CD4-positive, alpha-beta T cell treated with Interleukin-17A for 1 hour (primary cell): ENCODE results near the gene LRRC37B.
"Not testable (repeated sequence)": the region's sequence is repeated elsewhere in the genome, so short reads cannot be mapped to it uniquely, and the experiment has no call there.

Experiments used
- DNase-seq: peaks from one replicate; pipeline ENCODE4 v3.0.0-alpha.2; 2020

The LRRC37B gene

DNA sequence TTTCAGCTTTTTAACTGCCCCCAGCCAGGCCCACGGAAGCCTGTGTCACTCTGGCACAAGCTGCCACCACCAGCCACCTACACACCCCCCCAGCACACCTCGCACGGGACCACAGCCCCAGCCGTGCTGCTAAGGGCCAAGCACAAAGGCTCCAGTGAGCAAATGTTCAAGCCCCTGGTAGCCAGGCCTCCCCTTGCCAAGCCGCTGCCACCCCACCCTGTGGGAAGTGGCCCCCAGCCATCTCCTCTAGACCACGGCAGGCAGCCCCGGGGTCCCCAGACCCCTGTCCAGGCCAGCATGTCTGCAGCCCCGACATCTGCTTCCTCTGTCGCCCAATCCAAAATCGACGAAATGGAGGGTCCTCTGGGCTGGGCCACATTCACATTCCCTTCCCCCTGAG lies 35.1 kb downstream of the LRRC37B start:
- DNase-seq = not testable (repeated sequence)

DNA sequence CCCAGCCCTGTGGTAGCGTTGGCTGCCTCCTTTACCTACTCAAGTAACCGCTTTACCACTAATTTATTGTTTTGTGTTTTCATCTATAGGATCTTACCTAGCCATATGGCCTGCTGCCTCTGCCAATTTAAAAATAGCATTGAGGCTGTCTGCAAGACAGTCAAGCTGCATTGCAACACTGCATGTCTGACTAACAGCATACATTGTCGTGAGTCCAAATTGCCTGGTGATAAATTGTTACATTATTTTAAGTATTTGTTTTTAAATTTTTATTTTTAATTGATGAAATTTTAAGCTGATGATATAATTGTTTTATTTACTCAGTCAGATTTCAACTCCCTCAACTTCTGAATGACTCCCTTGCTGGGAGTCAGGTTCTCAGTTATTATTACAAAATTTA lies 38.4 kb downstream of the LRRC37B start:
- not testable (repeated sequence) for DNase-seq

DNA sequence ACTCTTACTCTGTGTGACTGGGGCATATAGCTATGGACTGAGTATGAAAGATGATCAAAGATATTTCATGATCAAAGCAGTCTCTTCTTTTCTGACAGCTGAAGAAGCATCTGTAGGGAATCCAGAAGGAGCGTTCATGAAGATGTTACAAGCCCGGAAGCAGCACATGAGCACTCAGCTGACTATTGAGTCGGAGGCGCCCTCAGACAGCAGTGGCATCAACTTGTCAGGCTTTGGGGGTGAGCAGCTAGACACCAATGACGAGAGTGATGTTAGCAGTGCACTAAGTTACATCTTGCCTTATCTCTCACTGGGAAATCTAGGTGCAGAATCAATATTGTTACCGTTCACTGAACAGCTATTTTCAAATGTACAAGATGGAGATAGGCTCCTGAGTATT lies 40.5 kb downstream of the LRRC37B start:
- DNase-seq = not testable (repeated sequence)

DNA sequence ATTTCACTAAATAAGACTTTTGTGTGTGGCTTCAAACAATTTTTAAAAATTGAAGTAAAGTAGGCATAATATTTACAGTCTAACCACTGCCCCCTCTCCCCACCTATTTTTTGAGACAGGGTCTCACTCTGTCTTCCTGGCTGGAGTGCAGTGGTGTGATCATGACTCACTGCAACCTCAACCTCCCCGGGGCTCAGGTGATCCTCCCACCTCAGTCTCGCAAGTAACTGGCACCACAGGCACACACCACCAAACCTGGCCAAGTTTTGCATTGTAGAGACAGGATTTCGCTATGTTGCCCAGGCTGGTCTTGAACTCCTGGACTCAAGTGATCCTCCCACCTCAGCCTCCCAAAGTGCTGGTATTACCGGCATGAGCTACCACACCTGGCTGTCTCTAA lies 47.8 kb downstream of the LRRC37B start:
- not testable (repeated sequence) for DNase-seq

DNA sequence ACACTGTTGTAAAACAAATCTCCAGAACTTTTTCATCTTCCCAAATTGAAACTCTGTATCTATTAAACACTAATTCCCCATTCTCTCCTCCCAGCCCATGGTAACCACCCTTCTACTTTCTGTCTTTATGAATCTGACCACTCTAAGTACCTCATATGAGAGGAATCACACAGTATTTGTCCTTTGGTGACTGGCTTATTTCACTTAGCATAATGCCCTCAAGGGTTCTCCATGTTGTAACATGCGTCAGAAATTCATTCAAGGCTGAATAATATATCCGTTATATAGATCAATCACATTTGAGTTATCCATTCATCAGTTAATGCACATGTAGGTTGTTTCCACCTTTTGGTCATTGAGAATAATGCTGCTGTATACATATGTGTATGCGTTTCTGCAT lies 48.2 kb downstream of the LRRC37B start:
- DNase-seq = not testable (repeated sequence)

DNA sequence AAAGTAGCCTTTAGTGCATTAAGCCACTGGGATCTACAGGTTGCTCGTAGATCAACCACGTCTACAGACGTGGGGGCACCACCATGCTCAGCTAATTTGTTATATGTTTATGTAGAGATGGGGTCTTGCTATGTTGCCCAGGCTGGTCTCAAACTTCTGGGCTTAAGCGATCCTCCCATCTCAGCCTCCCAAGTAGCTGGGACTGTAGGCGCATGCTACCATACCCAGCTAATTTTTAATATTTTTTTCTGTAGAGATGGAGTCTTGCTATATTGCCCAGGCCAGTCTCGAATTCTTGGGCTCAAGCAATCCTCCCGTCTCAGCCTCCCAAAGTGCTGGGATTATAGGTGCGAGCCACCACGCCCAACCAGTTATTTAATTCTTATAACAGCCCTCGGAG lies 49.3 kb downstream of the LRRC37B start:
- not testable (repeated sequence) for DNase-seq

DNA sequence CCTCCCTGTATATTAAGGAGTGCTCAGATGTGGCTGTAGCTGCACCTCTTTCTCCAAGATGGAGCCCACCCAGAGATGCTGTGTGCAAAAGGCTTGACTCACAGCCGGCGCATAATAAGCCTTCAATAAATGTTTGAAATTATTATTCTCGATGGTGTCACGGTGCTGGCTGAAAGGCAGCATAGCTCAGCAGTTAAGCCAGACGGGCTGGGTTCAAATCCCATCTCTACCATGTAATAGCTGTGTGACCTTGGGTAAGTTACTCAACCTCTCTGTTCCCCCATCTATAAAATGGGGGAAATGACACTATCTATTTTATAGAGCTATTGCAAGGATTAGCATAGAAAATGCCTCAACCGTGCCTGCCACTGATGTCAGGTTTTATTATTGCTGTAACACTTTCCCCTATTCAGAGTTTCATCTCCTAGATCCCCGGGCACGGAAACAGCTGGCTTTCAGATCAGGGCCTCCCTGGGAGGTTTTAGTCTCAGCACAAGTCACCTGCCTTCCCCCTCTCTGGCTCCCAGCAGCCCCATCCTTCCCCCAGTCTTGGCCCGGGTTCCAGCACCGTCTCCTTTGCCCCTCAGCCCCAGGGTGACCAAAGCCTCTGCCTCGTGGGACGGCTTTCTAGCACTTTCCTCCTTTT lies 50.4 kb downstream of the LRRC37B start:
- not testable (repeated sequence) for DNase-seq

DNA sequence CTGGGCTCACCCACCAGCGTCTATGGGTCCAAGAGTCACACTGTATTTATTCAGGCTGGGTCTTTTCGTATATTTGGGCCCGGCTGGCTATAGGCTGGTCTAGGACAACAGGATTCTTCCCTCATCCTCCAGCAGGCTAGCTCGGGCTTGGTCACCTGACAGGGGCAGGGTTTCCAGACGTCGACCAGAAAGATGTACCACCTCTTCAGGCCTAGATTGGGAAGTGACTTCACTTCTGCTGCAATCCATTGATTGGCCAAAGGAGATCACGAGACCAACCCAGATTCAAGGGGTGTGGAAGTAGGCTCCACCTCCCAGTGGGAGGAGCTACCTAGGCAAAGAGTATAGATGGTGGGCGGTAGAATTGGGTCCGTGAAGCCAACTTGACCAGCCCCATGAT lies 53.5 kb downstream of the LRRC37B start:
- not testable (repeated sequence) for DNase-seq

DNA sequence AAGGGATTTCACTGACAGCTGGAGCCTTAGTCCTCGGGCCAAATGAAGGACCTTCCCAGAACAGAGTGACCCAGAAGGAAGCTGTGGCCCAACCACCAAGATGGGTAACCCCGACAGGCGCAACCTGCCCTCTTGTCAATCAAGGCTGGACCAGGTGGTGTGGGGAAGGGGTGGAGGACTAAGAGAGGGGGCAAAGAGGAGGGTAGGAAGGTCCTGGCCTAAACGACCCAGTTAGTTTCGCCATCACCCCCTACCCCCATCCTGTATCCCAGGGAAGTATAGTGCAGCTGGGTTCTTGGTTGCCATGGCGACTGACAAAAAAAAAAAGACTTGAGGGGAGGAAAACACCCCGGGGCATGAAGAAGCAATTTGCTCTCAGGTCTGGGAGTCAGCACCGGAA lies 54.7 kb downstream of the LRRC37B start:
- not testable (repeated sequence) for DNase-seq

DNA sequence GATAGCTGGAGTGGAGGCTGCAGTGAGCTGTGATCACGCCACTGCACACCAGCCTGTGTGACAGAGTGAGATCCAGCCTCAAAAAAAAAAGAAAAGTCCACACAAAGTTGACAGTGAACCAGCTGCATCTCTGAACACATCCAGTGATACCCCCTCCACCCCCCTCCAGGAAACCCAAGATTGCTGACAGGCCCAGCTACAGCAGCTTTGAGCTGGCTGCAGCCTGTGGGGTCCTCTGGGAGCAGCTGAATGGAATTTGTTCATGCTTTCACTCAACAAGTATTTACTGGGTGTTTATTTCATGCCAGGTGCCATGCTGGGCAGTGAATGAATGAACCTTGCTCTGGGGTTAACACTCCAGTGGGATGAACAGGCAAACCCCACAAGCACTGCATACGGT lies 56.9 kb downstream of the LRRC37B start:
- DNase-seq = not testable (repeated sequence)

DNA sequence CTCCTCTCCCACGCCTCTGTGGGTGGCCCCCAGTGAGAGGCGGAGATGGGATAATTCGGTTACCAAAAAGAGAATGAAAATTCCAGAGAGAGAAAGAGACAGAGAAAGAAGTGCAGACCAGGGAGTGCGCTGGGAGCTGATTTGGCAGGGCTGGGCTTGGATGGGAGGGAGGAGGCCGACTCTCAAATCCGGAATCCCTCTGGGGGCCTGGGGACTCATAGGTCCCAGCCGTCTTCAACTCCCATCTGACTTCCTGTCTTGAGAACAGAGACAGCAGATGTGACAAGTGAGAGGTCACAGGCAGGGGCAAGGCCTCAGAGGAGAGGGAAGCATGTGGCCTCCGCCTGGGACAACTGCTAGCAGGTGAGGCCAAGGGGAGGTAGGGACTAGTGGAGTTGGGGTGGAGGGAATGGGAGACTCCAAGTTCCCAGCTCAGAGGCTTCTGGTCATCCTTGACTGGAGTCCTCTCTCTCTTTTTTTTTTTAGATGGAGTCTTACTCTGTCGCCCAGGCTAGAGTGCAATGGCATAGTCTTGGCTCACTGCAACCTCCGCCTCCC lies 59.0 kb downstream of the LRRC37B start:
- DNase-seq = not testable (repeated sequence)

DNA sequence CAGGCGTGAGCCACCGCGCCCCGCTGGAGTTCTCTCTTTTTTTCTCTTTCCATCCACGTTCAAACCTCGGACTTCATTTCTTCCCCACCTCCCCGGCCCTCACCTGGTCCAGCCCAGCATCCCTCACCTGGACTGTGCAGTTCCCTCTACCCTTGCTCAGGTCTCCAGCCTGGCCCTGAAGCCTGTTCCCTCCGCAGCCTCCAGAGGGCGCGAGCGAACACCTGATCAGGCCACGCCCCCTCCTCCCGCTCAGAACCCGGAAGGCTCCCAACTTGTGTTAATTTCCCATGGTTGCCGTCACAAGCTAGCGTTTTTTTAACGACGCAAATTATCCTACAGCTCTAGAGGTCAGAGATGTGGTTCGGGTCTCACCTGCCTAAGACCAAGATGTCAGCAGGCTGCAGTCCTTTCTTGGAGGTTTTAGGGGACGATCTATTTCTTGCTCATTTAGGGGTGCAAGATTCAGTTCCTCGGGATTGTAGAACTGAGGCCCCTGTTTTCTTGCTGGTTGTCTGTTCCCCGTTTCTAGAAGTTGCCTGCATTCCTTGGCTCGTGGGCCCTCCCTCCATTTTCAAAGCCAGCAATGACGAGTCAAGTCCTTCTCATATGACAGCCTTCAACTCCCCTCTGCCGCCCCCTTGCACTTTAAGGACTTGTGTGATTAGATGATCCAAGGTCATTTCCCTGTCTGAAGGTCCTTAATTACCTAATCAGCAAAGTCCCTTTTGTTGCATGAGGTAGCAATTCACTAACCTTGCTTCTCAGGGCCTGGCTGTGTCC lies 59.9 kb downstream of the LRRC37B start:
- peak; percentile 75 for DNase-seq

DNA sequence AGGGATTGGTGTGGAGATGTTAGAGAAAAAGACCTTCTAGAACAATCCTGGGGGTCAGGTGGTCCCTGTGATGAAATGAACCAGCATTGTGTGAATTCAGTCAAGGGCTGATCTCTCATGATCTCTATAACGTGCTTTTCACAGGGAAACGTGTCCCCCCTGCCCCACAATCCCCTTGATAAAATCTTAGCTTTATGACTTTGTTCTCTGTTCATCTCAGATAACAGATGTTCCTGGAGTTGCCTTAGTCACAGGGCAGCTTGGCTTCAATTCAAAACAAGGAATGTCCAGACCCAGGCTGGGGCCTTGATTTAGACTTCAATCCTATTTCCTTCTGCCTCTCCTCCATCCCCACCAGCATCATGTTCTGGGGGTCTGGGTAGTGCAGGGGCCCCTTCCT lies 61.9 kb downstream of the LRRC37B start:
- not testable (repeated sequence) for DNase-seq

DNA sequence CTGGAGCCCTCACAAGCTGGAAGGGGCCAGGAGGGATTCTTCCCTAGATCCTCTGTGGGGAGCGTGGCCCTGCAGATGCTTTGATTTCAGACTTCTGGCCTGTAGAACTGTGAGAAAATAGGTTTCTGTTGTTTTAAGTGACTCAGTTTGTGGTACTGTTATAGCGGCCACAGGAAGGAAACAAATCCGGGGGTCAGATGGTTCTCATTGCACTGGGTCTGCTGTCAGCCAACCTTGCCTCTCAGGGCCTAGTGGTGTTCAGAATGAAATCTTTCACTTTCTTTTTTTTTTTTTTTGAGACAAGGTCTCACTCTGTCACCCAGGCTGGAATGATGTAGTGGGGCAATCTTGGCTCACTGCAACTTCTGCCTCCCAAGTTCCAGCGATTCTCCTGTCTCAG lies 64.8 kb downstream of the LRRC37B start:
- DNase-seq = peak; percentile 48

DNA sequence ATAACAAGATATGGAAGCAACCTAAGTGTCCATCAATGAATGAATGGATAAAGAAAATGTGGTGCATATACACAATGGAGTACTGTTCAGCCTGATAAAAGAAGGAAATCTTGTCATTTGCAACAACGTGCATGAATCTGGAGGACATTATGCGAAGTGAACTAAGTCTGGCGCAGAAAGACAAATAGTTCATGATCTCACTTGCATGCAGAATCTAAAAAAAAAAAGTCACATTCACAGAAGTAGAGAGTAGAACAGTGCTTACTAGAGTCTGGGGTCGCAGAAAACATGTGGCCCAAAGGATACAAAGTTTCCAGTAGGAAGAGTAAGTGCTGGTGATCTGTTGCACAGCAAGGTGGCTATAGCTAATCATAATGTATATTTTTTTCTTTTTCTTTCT lies 65.9 kb downstream of the LRRC37B start:
- not testable (repeated sequence) for DNase-seq

DNA sequence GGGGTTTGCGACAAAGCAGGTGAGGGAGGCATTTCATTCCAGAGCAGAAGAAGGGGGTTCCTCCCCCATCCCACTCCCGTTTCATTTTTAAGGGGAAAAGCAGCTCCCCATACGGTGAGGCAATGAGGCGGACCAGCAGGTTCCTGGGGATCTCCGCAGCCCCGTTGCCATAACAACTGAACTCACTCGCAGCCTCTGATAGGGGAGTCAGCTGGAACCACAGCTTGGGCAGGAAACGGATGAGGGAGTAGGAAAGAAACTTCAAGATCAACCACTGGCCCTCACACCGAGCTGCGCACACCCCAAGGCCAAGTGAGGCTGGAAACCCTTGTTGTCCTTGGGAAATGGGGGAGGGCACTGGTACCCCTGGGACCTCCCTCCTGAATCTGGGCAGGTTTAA lies 72.6 kb downstream of the LRRC37B start:
- peak; percentile 90 for DNase-seq

DNA sequence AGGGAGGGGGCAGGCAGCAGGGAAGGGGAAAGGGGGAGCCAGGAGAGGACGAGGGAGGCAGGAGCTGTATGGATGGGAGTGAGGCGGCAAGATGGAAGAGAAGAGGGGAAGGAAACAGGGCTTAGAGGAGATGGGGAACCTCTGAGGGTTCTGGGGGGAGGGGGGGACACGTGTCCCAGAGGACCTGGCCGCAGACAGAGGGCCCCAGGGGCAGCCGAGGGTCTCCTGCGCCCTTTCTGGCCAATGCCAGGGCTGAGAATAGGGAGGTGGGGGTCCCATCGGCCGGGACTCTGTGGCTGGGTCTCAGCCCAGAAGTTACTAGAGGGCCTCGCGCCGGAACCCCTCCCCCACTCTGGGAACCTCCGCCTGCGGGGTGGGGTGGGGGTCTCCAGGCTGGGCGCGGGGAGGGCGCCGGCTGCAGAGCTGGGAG lies 76.4 kb downstream of the LRRC37B start:
- not testable (repeated sequence) for DNase-seq

DNA sequence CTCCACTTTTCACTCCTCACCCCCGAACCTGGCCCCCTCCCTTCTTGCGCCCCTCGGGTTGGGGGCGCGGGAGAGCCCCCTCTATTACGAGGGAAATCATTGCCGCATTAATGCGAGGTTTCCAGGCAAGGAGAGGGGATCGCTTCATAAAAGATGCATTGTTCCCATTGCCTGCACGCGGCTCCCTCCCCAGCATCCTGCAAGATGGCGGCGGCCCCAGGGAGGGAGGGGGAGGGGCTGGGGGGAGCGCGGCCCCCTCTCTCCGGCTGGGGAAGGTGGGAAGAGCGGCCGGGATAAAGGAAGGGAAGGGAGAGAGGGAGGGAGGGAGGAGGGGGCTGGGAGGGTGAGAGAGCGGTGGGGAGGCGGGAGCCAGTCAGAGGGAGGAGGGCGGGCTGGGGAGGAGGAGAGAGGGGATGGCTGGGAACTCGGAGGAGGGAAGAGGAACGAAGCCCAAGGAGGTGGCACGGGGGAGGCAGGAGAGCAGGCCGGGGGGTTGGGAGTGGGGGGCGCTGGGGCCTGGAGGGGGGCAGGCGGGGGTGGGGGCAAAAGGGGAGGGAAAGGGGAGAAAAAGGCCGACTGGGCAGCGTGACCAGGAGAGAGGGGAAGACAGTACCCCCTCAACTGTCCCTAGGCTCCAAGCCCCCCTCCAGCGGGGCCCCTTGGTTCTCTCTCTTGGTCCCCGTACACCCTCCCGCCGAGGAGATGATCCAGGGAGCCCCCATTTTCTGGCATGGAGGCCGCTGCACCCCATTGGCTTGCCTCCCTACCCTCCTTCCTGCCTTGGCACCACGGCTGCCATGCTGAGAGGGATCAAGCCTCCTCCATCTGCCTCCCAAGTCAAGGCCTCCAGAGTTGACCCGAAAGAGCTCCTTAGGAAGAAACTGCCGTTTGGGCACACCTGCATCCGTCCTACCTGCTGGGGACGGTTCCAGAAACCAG lies 77.1 kb downstream of the LRRC37B start:
- not testable (repeated sequence) for DNase-seq

DNA sequence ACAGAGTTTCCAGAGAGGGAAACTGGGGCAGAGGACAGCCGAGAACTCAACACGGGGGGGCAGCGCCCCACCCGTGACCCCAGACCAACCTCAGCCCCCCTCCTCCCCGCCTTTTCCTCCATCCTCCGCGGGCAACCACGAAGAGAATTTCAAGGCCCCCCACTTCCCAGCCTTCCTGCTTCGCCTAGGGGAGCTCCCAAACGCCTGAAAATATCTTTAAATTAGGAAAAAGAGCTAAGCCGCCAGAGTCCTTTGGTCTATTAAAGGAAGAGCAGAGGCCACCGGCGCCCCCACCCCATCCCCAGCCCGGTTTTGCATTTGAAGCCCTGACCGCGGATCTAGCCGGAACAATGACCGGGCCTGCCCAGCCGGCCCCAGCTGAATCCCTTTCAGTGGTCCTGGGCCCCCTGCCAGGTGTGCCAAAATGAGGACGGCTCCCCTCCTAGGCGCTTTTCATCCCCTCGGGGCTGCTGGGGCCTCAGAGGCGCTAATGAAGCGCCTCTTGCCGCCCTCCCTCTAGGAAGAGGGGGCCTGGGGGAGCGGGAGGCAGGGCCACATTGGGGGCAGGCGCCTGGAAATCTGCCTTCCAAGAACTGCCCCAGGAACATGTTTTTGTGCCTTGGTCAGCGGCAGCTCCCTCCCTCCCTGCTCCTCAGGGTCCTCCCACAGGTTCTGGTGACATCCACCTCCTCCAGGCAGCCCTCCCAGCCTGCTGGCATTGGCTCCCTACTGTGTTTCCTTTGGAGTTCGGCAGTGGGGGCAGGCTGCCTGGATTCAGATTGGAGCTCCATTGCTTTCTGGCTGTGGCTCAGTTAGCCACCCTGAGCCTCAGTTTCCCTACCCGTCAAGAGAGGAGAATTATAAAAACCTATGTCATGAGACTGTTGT lies 78.0 kb downstream of the LRRC37B start:
- DNase-seq = not testable (repeated sequence)

DNA sequence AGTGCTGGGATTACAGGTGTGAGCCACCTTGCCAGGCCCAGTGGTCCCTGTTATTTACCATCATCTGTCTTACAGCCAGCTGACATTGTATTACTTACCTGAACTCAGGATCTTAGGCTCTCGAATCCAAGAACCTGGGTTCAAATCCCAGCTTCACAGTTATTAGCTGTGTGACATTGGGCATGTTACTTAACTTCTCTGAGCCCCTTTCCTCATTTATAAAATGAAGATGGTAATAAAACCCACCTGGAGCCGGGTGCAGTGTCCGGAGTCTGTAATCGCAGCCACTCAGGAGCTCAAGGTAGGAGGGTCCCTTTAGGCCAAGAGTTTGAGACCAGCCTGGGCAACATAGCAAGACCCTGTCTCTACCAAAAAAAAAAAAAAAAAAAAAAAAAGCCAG lies 79.7 kb downstream of the LRRC37B start:
- DNase-seq = not testable (repeated sequence)

DNA sequence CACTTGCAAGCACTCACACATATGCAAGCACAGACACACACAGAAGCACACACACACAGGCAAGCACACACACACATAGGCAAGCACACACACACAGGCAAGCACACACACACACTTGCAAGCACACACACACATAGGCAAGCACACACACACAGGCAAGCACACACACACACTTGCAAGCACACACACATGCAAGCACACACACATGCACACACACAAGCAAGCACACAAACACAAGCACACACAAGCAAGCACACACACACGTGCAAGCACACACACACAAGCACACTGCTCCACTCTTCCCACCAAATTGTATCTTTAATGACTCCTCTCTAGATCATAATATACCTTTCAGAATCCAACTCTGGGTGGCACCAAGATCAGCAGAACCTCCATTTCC lies 84.9 kb downstream of the LRRC37B start:
- DNase-seq = not testable (repeated sequence)

DNA sequence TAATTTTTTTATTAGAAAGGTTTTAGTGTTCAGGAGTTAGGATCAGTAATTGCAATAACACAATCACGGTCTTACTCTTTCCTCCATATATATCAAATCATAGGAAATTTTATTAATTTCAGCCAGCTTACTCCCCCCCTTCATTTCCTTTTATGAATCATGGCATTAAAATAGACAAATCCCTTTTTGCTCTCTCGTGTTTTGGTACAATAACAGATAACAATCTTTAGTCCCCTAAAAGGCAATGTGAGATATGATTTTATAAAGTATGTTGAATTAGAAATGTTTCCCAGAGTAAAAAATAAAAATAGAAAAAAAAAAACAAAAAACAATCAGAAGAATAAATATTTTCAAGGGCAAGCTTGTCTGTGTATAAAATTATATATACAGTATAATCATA lies 92.5 kb downstream of the LRRC37B start:
- no peak for DNase-seq
